Kidney (tissue), 14 donors: ENCODE results near the gene TIGD6. TPM values are rescaled to one million over a fixed set of nuclear protein-coding genes. Genes with fewer than 3 reads are reported as not detected.

Experiments used
- DNase-seq, 5 donors: peaks; one replicate each; pipeline ENCODE4 v3.0.0-alpha.2; 2013 to 2020
- FAIRE-seq: peaks from 2 replicates; lab custom pipeline; 2012; peaks lifted over from hg19 to GRCh38; lab: Jason Lieb, UNC
- H3K27ac ChIP-seq, 2 donors: one replicate each; pipeline ENCODE4 v1.7.0; 2013; ENCODE audit warnings: low read depth in 2 of 2, low read length in 2 of 2, inconsistent platforms in 1 of 2
- H3K27me3 ChIP-seq: one replicate; pipeline ENCODE4 v1.7.1; 2013; ENCODE audit warnings: low read length, inconsistent platforms; ENCODE audit not compliant: control insufficient read depth, insufficient read depth
- H3K36me3 ChIP-seq, 3 donors: one replicate each; pipeline versions ENCODE4 v1.7.0 to v1.7.1; 2013; ENCODE audit warnings: low read length in 3 of 3, control low read depth in 1 of 3, inconsistent platforms in 1 of 3; ENCODE audit not compliant: insufficient read depth in 3 of 3, control insufficient read depth in 2 of 3
- H3K4me1 ChIP-seq, 3 donors: one replicate each; pipeline versions ENCODE4 v1.7.0 to v1.7.1; 2013; ENCODE audit warnings: low read length in 3 of 3, inconsistent platforms in 1 of 3, low read depth in 1 of 3; ENCODE audit not compliant: control insufficient read depth in 2 of 3, insufficient read depth in 2 of 3
- H3K4me3 ChIP-seq, 3 donors: one replicate each; pipeline versions ENCODE4 v1.7.0 to v1.8.1; 2013; ENCODE audit warnings: low read length in 3 of 3, control low read depth in 1 of 3, inconsistent platforms in 1 of 3
- H3K9ac ChIP-seq, 3 donors: one replicate each; pipeline versions ENCODE4 v1.7.0 to v1.7.1; 2013; ENCODE audit warnings: low read length in 3 of 3, control low read depth in 1 of 3, inconsistent platforms in 1 of 3
- H3K9me3 ChIP-seq, 3 donors: one replicate each; pipeline versions ENCODE4 v1.7.0 to v1.7.1; 2013; ENCODE audit warnings: low read length in 3 of 3, control low read depth in 1 of 3, inconsistent platforms in 1 of 3; ENCODE audit not compliant: control insufficient read depth in 2 of 3, insufficient read depth in 1 of 3
- CTCF ChIP-seq: IDR thresholded peaks from 3 replicates; pipeline ENCODE4 v1.5.1; 2012; ENCODE audit warnings: mild to moderate bottlenecking, moderate library complexity, borderline replicate concordance; ENCODE audit not compliant: insufficient read depth; ENCODE audit errors: extremely low read depth
- intact Hi-C: fragments of 100-400 bp; cut with DNase I; formaldehyde crosslinking; loops from one replicate; pipeline ENCODE4 v1.11.1; 2022
- polyA plus RNA-seq: library from polyadenylated mRNA; stranded (reverse); fragments of 350-450 nt; fragmentation: Illumina TruSeq; extraction: RNeasy Lipid Tissue Mini Kit (QIAGEN cat#74804); gene quantifications from one replicate; pipeline ENCODE4 v1.2.3, GENCODE V29; 2014; ENCODE audit warnings: low read depth, low replicate concordance; ENCODE audit not compliant: insufficient read depth
- total RNA-seq: library from RNA; stranded (reverse); fragmentation: NEBNext Ultra II Directional; extraction: Animal tissue kit (Norgen Biotek cat#: 25700); gene quantifications from one replicate; pipeline ENCODE4 v1.2.1, GENCODE V29; 2021
- donor health status: control.
- donor health status: control.
- donor health status: control.
- donor health status: control.
- donor health status: control.
- donor health status: DM: yes; HTN: yes; CAD: no.
- donor health status: Normal renal cell carcinoma (clear cell type).

Gene TIGD6
- total and polyA plus RNA-seq, 2 donors from 2014 or later: 6.0 to 7.0 TPM

DNA sequence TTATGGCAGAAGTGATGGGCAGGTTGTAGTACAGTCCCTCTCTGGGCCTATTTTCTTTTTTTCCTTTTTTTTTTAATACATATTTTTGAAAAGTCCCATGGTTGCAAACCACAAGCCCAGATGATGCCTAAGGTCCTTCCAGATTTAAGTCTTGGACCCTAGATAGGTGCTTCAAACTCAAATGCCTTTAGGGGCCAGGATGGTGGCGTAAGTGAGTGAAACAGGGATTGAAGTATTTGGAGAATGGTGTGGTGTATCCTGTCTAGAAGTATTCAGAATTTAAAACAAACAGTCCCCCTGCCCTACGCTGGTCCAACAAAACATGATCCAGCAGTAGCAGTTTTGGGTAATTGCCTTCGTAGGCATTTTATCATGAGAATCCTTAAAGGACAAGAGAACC lies 2.2 kb downstream of the TIGD6 start:
- Histone ChIP-seq H3K27me3 (no peaks in the 10 kb centered on the region), H3K27ac (no peak overlapping the region), H3K9ac (no peak overlapping the region), H3K4me1 (peaks cover 0 to 17% (median 0%) of the 10 kb centered on the region in 3 donors), H3K4me3 (no peak overlapping the region), H3K9me3 (no peaks in the 10 kb centered on the region), H3K36me3 (peaks cover 0 to 12% (median 3%) of the 10 kb centered on the region in 3 donors)
- TF ChIP-seq CTCF: no peak
- intact Hi-C loops: loop anchor here (5.0 to 10.0 kb wide), 2 partner anchors 166 to 363 kb away; no protein-coding TSS in a partner anchor
- no peak for DNase-seq
- no peak for FAIRE-seq

- Histone ChIP-seq H3K4me1 (peaks cover 0 to 13% (median 0%) of the 10 kb centered on the region in 3 donors), H3K9ac (no peak overlapping the region), H3K36me3 (peaks cover 0 to 12% (median 3%) of the 10 kb centered on the region in 3 donors), H3K27ac (no peak overlapping the region), H3K27me3 (no peaks in the 10 kb centered on the region), H3K9me3 (no peaks in the 10 kb centered on the region), H3K4me3 (no peak overlapping the region)
- no peak for DNase-seq
- TF ChIP-seq CTCF: no peak
- no peak for FAIRE-seq
- intact Hi-C loops: loop anchor here (5.0 to 10.0 kb wide), 2 partner anchors 164 to 362 kb away; no protein-coding TSS in a partner anchor
Observed at GRCh38 chr5:149996205-149996890, 4.1 kb downstream of the TIGD6 start.

DNA sequence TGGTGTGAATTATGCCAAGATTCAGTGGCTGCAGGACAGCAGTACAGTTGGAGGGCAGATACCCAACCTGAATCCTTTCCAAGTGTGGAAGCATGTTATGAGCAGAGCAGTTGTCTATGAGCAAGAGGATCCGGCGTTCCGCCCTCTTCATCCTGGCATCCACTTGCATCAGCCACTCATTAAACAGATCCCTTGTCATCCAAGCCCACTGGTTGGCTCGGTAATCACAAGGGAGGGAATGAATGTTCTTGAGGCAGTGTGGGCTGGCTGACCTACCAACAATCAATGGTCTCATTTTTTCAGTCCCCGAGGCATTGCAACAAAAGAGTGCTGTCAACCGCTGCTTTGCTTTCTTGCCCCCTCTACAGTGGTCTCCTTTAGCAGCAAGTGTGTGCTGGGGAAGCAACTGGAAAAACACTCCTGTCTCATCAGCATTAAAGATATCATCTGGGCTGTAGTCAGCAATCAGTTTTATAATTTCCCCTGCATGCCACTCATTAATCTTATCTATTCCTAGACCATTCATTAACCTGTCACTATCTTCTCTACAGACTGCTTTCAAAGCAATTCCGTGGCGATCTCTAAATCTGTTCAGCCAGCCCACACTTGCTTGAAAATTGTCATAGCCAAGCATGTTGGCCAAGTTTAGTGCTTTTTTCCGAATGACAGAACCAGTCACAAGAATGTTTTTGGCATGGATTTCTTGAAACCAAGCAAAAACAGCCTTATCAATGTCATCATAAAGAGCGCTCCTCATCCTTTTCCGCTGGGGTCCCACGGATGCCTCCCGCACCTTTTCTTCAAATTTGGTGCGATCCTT lies 4.9 kb downstream of the TIGD6 start:
- H3K4me1 ChIP-seq: peaks cover 0 to 11% (median 0%) of the 10 kb centered on the region in 3 donors
- intact Hi-C loops: loop anchor here (5.0 to 10.0 kb wide), 2 partner anchors 163 to 361 kb away; no protein-coding TSS in a partner anchor
- TF ChIP-seq CTCF: no peak
- H3K4me3 ChIP-seq: no peak overlapping the region
- FAIRE-seq: no peak
- H3K9me3 ChIP-seq: no peaks in the 10 kb centered on the region
- peaks cover 0 to 12% (median 3%) of the 10 kb centered on the region in 3 donors for H3K36me3 ChIP-seq
- no peak for DNase-seq
- no peaks in the 10 kb centered on the region for H3K27me3 ChIP-seq
- no peak overlapping the region for H3K9ac ChIP-seq
- H3K27ac ChIP-seq: no peak overlapping the region
